HG03139 (cell line): ENCODE measurements around the gene NCOA1.
"Not testable (repeated sequence)": the region's sequence is repeated elsewhere in the genome, so short reads cannot be mapped to it uniquely, and the experiment has no call there.

Experiments
- ATAC-seq: cut with Tn5 transposase; IDR thresholded peaks from one replicate; pipeline ENCODE4 v1.9.1; 2021; ENCODE audit not compliant: unreplicated experiment

NCOA1 gene

DNA sequence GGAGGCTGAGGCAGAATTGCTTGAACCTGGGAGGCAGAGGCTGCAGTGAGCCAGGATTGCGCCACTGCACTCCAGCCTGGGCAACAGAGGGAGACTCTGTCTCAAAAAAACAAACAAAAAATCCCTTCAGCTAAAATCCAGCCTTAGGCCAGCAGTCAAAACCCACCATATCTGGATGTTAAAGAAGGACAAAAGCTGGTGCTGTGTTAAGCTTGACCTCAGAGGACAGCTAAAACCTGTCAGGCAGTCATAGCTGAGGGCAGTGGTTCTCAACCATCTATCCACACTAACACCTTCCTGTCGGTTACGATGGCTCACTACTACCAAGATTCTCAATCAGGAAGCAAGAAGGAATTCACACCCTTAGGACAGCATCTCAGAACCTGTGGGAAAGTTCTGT, 292.6 kb downstream of the NCOA1 start:
- ATAC-seq = no peak

DNA sequence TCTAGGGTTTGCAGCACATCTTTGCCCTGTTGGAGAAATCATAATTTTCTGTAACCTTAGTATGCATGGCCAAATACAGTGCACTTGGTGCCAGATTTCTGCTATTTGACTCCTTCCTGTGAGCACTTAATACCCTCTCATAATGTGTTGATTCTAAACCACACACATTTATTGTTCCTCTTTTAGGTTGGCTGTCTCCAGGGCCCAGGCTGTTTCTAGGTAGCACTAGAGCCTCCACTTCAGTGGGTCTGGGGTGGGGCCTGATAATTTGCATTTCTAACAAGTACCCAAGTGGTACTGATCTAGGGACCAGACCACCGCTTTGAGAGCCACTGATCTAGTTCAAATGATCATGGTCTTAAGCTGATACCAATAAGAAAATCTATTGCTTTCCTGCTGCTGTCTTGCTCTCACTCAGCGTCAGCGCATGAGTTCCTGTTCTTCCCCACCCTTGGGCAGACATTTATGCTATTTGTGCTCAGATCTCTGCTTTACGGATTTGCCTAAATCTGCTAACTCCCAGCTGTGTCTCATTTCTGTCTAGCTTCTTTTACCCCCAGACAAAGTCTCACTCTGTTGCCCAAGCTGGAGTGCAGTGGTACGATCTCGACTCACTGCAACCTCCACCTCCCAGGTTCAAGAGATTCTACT, 294.7 kb downstream of the NCOA1 start:
- ATAC-seq = peak; percentile 91

DNA sequence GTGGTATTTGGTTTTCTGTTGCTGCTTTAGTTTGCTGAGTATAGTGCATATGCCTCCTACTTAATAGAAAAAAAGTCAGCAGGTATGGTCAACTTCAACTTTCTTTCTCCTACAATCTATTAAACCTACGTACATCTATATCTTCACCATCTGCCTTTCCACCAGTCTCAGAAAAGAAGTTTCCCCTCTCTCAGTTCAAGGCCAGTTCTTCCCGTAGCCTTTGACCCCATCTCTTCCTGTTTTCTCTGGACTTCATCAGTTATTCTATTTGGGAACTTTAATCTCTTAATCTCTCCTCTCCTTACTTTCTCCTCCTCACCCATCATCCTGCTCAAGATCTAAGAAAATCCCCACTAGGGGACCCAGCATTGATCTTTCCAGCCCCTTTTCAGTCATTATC, 296.5 kb downstream of the NCOA1 start:
- no peak for ATAC-seq

DNA sequence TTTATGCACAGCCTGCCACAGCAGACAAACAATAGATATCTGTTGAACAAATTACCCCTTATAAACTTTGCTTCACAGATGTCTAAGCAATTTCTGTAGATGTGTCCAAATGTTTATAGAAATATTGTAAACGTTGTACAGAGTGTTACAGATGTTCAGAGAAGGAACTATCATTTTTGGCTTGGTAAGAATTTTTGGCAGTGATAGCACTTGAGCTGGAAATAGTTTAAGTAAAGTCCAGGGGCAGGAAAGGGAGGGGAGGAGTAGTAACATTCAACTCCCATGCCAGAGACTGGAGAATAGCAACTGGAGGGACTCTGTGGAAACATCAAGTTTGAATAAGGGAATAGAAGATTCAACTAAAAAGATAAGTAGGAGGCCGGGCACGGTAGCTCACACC, 297.8 kb downstream of the NCOA1 start:
- ATAC-seq = no peak

DNA sequence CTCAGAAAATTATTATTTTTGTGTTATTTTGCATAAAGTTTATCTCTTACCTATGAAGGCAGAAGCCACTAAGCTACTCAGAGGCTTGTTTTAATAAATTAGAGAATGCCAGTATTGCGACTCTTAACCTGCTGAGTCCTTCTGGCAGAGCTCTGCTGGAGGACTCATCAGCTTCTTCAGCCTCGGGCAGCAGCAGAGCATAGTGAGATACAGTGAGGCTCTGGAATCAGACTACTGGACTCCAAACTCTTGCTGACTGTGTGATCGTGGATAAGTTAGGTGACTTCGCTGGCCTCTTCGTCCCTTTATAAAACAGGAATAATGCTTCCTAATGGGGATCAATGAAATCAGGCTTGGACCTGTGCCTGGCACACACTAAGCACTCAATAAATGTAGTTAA, 300.4 kb downstream of the NCOA1 start:
- ATAC-seq = no peak

DNA sequence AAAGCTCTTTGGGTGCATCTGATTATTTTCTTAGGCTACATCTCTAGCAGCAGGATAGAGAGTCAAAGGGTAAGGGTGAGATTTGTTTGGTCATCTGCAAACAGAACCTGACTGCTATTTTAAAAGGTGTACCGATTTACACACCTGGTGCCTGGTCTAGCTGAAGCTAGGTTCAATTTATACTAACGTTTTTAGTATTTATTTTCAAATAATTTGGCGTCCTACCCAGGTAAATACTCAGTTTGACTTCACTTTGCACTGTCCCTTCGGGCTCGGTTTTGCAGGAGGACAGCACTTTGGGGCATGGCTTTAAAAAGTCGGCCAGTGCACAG, 301.5 kb downstream of the NCOA1 start:
- ATAC-seq = no peak

DNA sequence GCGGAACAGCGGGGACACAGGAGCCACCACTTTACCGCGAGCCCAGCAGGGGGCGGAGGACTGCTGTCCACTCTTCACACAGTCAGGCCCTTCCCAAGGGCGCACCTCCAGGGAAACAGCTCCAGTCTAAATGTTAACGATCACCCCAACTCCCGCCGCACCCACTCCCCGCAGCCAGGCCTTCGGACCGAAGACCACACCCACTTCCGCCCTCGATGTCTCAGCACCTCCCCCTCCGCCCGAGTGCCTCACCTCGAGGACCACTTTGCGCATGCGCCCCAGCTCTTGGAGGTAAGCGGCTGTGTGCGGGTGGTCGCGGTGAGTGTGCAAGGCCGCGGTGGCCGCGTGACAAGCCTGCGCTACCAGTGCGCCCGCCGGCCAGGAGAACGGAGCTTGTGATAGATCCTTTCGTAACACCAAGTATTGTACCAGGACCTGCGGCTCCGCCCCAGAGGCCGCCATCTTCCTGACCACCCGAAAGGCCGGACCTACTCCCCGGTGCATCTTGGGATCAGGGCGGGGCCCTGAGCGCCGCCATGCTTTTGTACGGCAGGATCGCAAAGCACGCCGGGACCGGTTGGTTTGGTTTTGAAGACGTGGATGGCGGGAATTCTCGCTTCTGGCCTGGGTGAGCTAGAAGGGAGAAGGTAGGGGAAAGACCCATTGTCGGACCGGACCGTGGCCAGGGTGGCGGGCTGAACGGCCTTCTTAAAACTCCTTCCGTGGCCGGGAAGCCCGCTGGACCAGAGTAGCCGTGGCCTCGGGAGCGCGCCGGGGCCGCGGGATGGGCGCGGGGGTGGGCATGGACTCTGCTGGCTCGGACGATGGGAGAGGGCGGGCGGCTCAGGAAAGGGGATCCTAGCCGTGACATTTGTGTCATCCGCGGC, 302.1 kb downstream of the NCOA1 start, which contains the start of the genes CENPO and PTRHD1:
Gene CENPO (plus strand): TSS at position 552 of the 887 bp plus-strand sequence. CDS start 495 bp downstream, outside the sequence.
Gene PTRHD1 (minus strand): TSS at position 518 of the 887 bp plus-strand sequence. CDS start 14 bp downstream, at position 504.
- peak; percentile 89 for ATAC-seq

DNA sequence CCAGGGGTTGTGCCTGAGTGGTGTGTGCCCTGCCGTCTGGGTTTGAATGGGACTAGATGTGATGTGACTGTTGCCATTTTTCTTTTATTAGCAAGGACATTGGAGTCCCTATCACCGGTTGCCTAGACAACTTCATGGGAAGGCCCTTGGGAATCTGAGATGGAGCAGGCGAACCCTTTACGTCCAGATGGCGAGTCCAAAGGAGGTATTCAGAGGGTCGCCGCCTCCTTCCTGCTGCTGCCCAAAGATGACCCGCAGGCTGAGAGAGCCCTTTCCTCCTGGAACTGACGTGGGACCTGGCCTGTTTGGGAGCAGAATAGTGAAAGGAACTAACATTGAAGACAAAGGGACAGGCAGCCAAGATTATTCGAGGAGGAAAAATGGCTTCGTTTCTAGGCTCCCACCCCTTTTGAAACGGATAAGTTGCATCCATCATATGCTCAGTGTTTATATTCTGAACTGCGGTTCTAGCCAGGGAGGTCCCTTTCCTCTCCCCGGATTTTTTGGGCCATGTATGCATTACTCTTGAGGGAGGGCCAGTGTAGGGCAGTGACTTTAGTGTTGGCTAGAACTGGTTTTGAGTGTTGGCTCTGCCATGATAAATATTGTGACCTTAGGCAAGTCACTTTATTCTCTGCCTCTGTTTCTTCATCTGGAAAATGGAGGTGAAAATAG, 302.8 kb downstream of the NCOA1 start:
- ATAC-seq = no peak

DNA sequence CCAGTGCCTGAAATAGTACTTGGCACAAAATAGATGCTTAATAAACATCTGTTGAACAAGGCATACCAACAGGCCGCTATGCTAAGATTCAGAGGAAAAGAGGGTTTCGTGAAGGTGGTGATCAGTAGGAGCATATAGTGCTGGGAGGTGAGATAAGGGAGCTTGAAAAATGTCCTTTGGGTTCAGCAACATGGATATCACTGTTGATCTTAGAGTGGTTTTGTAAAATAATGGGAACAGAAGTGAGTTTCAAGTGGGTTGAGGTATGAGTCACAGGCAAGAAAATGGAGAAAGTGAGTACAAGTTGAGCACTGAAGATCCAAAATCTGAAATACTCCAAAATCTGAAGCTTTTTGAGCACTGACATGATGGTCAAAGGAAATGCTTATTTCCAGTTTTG, 306.6 kb downstream of the NCOA1 start:
- ATAC-seq = no peak

DNA sequence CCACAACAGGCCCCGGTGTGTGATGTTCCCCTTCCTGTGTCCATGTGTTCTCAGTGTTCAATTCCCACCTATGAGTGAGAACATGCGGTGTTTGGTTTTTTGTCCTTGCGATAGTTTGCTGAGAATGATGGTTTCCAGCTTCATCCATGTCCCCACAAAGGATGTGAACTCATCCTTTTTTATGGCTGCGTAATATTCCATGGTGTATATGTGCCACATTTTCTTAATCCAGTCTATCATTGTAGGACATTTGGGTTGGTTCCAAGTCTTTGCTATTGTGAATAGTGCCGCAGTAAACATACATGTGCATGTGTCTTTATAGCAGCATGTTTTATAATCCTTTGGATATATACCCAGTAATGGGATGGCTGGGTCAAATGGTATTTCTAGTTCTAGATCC, 309.4 kb downstream of the NCOA1 start:
- not testable (repeated sequence) for ATAC-seq

DNA sequence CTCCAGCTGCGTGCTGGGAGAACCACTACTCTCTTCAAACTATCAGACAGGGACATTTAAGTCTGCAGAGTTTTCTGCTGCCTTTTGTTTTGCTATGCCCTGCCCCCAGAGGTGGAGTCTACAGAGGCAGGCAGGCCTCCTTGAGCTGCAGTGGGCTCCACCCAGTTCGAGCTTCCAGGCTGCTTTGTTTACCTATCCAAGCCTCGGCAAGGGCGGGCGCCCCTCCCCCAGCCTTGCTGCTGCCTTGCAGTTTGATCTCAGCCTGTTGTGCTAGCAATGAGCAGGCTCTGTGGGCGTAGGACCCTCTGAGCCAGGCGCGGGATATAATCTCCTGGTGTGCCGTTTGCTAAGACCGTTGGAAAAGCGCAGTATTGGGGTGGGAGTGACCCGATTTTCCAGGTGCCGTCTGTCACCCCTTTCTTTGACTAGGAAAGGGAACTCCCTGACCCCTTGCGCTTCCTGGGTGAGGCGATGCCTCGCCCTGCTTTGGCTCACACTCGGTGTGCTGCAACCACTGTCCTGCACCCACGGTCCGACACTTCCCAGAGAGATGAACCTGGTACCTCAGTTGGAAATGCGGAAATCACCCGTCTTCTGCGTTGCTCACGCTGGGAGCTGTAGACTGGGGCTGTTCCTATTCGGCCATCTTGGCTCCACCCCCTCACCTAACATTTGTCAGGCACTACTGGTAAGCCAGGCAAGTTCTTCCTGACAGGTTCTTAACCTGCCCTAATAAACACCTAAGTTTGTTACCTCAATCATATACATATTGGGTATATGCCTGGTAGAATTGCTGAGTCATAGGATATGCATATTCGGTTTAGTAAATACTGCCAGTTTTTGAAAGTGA, 315.0 kb downstream of the NCOA1 start:
- ATAC-seq = not testable (repeated sequence)

DNA sequence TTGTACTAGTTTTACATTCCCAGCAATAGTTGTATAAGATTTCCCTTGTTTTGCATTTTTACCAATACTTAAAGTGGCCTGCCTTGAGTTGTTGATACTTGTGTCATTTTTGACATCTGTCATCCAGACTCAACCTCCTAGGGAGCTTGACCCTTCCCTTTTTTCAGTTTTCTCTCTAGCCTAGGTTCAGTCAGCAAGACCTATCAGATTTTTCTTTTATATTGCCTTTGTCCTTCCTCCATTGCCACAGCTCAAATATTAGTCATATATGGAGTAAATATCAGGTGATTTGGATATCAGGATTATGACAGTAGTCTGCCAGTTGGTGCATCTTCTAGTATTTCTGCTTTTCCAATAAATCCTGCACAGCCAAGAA, 315.6 kb downstream of the NCOA1 start:
- no peak for ATAC-seq

DNA sequence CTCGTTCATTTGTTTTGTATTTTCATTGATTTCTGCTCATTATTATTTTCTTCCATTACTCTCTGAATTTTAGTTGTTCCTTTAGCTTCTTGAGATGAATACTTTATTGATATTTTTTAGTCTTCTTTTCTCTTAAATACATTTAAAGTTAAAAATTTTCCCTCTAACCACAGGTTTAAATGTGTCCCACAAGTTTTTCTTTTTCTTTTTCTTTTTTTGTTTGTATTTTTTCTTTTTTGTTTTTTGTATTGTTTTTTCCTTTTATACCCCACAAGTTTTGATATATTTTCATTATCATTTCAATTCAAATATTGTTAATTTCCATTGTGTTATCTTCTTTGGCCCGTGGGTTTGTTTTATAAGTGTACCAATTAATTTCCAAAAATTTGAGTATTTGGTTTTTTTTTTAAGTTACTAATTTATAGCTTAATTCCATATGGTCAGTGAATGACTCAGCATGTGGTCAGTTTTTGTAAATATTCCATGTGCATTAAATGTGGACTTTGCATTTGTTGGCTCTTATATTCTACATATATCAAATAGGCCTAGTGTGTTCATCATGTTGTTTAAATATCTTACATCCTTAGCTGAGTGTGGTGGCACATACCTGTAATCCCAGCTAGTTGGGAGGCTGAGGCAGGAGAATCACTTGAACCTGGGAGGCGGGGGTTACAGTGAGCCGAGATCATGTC, 318.4 kb downstream of the NCOA1 start:
- ATAC-seq = no peak

DNA sequence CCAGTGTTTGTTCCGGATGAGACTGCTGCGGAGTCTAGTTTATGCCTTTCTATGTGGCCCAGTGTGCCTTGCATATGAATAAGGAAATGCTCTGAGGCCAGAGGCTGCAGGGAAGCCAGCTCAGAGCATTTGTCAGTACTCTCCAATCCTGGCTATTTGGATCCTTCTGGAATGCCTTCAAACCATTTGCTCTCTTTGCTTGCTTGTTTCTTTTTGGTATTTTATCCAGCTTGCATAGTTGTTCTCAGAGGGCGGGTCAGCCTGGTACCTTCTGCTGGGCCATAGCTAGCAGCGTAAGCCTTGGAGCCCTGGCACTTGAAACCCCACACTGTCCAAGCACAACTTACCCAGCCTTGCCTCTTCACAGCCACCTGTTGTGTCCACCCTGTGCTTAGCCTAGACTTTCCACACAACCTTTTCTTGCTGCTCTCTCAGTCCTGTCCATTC, 322.7 kb downstream of the NCOA1 start:
- ATAC-seq = no peak

DNA sequence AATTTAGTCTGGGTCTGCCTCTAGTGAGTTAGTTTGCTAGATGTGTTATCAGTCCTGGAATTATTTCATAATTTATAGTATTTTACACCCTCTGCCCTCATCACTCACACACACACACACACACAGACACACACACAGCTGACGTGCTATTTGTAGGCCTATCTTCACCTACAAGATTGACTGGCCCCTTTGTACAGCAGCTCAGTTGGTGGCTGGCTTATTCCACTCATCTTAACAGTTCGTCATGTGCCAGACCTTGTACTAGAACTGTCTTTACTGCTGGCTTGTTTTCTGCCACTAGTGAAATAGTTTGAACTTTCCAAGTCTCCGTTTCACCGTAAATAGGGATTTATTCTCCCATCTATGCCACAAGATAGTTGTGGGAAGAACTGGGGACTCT, 323.5 kb downstream of the NCOA1 start:
- no peak for ATAC-seq

DNA sequence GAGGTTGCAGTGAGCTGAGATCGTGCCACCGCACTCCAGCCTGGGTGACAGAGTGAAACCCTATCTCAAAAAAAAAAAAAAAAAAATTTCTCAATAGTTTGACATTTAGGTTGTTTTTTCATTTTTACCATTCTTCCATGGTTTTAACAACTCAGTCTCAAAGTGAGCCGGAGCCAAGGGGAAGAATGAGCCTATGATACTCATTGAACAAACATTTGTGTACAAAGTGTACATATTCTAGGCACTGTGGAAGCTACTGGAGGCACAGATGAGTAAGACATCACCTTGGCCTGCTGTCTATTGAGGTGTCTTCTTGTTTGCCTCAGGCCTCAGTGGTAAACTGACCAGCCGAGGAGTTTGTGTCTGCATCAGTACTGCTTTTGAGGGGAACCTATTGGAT, 324.1 kb downstream of the NCOA1 start:
- ATAC-seq = no peak

DNA sequence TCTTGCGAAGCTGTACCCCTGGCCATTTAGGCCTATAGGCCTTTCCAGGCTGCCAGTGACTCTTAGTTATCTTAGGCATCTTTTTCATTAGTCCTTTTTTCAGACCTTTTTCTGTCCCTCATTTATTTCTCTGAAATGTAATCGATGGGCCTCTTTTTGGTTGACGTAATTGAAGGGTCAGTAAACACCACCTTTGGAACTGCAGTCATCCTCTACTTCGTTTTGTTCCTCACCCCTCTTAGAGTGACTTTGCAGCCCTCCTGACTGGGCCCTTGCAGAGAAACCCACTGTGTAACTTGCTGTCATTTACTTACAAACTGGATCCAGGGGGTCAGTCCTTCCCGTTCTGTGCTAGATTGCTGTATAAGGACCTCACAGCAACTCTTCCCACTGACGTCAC, 325.4 kb downstream of the NCOA1 start:
- no peak for ATAC-seq

DNA sequence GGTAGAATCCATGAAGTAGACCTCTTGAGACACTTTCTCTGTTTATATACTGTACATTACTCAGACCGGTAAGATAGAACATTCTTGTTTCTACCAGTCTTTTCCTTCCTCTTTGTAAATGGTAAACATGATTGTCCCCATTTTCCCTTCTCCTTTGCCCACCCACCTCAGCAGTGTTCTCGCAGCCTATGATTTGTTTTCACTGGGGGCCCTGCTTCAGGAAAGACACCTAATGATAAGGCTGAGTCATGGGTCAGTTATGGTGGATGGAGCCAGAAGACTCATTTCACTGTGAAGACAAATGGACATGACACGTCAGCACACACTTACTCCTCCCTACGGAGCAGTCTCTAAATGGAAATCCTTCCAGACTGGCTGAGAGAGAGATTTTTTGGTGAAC, 325.8 kb downstream of the NCOA1 start:
- ATAC-seq = no peak

DNA sequence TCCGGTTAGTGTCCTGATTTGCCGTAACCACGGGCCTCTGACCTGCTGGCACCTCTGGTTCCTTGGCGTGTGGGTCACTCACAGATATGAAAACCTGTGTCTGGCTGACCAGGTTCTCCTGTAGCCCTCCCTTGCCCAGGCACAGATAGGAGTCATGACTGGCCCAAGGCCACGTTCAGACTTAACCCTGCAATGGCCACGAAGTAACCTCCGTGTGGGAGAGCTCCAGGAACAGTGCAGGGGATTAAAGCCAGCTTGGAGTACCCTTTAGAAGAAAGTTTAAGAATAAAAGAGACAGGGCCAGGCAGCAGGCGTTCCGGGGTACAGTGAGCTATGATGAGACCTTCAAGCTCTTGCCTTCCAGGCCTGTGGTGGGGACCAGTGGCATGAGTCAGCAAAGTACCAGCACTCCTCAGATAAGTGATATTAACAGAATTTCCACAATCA, 327.7 kb downstream of the NCOA1 start:
- no peak for ATAC-seq
